Liver (tissue), 9 donors: Measurements from ENCODE around the gene ERP27. TPM values are rescaled to one million over a fixed set of nuclear protein-coding genes. Genes with fewer than 3 reads are reported as not detected.

Source experiments
- DNase-seq: peaks from one replicate; pipeline ENCODE4 v3.0.0-alpha.2; 2017; ENCODE audit warnings: low spot score
- H3K27ac ChIP-seq, 2 donors: one replicate each; pipeline ENCODE4 v1.7.0; 2013; ENCODE audit warnings: inconsistent platforms in 2 of 2, low read length in 2 of 2, control low read depth in 1 of 2, low read depth in 1 of 2, mild to moderate bottlenecking in 1 of 2
- H3K27me3 ChIP-seq, 4 donors: one replicate each; pipeline versions ENCODE4 v1.6.1 to v1.7.0; 2013; ENCODE audit warnings: low read length in 3 of 4, inconsistent platforms in 1 of 4, mild to moderate bottlenecking in 1 of 4, moderate library complexity in 1 of 4; ENCODE audit not compliant: control insufficient read depth in 4 of 4, insufficient read depth in 4 of 4
- H3K36me3 ChIP-seq, 4 donors: one replicate each; pipeline versions ENCODE4 v1.6.1 to v1.7.0; 2013; ENCODE audit warnings: low read length in 3 of 4, mild to moderate bottlenecking in 3 of 4, low read depth in 1 of 4, moderate library complexity in 1 of 4; ENCODE audit not compliant: control insufficient read depth in 4 of 4, insufficient read depth in 3 of 4
- H3K4me1 ChIP-seq, 4 donors: one replicate each; pipeline versions ENCODE4 v1.6.1 to v1.7.0; 2013; ENCODE audit warnings: low read length in 3 of 4, mild to moderate bottlenecking in 3 of 4, moderate library complexity in 1 of 4; ENCODE audit not compliant: control insufficient read depth in 4 of 4, insufficient read depth in 4 of 4
- H3K4me3 ChIP-seq, 3 donors: one replicate each; pipeline versions ENCODE4 v1.6.1 to v1.7.0; 2013; ENCODE audit warnings: low read length in 3 of 3, control low read depth in 1 of 3, low read depth in 1 of 3, mild to moderate bottlenecking in 1 of 3
- H3K9ac ChIP-seq, 2 donors: one replicate each; pipeline ENCODE4 v1.7.0; 2013; ENCODE audit warnings: low read length in 2 of 2, mild to moderate bottlenecking in 2 of 2, moderate library complexity in 2 of 2, control low read depth in 1 of 2, low read depth in 1 of 2
- H3K9me3 ChIP-seq, 4 donors: one replicate each; pipeline versions ENCODE4 v1.6.1 to v1.7.0; 2013; ENCODE audit warnings: low read length in 3 of 4; ENCODE audit not compliant: control insufficient read depth in 4 of 4
- FOXA1 ChIP-seq: IDR thresholded peaks from 2 replicates; pipeline ENCODE4 v1.6.1; 2016; ENCODE audit warnings: antibody characterized with exemption
- FOXA2 ChIP-seq: IDR thresholded peaks from 2 replicates; pipeline ENCODE4 v1.6.1; 2016; ENCODE audit warnings: antibody characterized with exemption
- GABPA ChIP-seq, 2 donors: IDR thresholded peaks in 1 of 2; conservative IDR thresholded peaks in 1 of 2; 2 replicates each; pipeline ENCODE4 v1.6.1; 2016; ENCODE audit warnings: antibody characterized with exemption in 2 of 2, mild to moderate bottlenecking in 1 of 2, moderate library complexity in 1 of 2
- HNF4A ChIP-seq, 2 donors: conservative IDR thresholded peaks; 2 replicates each; pipeline ENCODE4 v1.6.1; 2016; ENCODE audit warnings: antibody characterized with exemption in 2 of 2, mild to moderate bottlenecking in 2 of 2
- HNF4G ChIP-seq: IDR thresholded peaks from 2 replicates; pipeline ENCODE4 v1.6.1; 2016; ENCODE audit warnings: antibody characterized with exemption
- JUND ChIP-seq, 2 donors: IDR thresholded peaks; 2 replicates each; pipeline ENCODE4 v1.6.1; 2016; ENCODE audit warnings: antibody characterized with exemption in 2 of 2
- RAD21 ChIP-seq, 2 donors: IDR thresholded peaks; 2 replicates each; pipeline ENCODE4 v1.6.1; 2016; ENCODE audit warnings: antibody characterized with exemption in 2 of 2, mild to moderate bottlenecking in 2 of 2
- YY1 ChIP-seq: IDR thresholded peaks from 2 replicates; pipeline ENCODE4 v1.6.1; 2016; ENCODE audit warnings: antibody characterized with exemption, mild to moderate bottlenecking
- WGBS: extraction: QIAGEN DNeasy Blood & Tissue Kit; methylation state at CpG from one replicate; pipeline ENCODE4 v1.1.7; 2013; 5-methylcytosine and 5-hydroxymethylcytosine counted together
- polyA plus RNA-seq, 2 donors: library from polyadenylated mRNA; stranded (reverse) in 1 of 2; unstranded in 1 of 2; fragments of 200-250 nt in 1 of 2; fragments of >200 nt in 1 of 2; fragmentation: Nextera tagmentation in 1 of 2; extraction: Ambion mirVana in 1 of 2; gene quantifications; one replicate each; pipeline versions ENCODE4 v1.2.1 to v1.2.3, GENCODE V29; 2013 to 2015
- total RNA-seq, 2 donors: library from RNA; depleted of rRNA; stranded (reverse); fragments of >200 nt; gene quantifications; one replicate each; pipeline ENCODE4 v1.2.3, GENCODE V29; 2014
- TF ChIP-seq, protein P1 (sequence below): IDR thresholded peaks from 2 replicates; pipeline ENCODE4 v1.6.1; 2016; ENCODE audit warnings: antibody characterized with exemption
- TF ChIP-seq, protein P2 (sequence below): IDR thresholded peaks from 2 replicates; pipeline ENCODE4 v1.6.1; 2016; ENCODE audit warnings: antibody characterized with exemption, mild to moderate bottlenecking
- TF ChIP-seq, protein P3 (sequence below): fragments of 150-350 bp; IDR thresholded peaks from 2 replicates; pipeline ENCODE4 v1.5.1; 2017; ENCODE audit warnings: improper control_type of control experiment, low read depth, low read length; ENCODE audit not compliant: missing input control
- donor health status: healthy.
- donor health status: healthy.
- donor health status: healthy.
- donor health status: healthy.
- donor health status: healthy.

ERP27 gene
- total and polyA plus RNA-seq, 4 donors: 0.14 to 5.8 (median 0.51) TPM

DNA sequence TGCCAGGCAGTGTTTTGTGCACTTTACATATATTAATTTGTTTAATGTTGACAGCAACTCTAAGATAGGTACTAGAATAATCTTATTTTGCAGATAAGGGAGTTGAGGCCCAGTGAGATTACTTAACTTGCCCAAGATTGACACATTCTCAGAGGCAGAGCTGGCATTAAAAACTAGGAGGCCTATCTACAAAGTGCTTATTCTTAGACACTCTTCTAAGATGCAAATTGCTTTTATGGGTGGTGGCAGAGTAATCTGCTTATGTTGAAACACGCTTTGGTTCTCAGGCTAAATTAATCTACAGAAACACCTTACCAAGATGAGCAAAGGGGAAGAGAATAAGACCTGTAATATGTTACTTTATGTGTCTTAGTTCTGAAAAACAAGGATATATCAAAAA, 59.8 kb downstream of the ERP27 start:
- no peaks in the 10 kb centered on the region for H3K9me3 ChIP-seq
- H3K9ac ChIP-seq: no peak overlapping the region
- no peak overlapping the region for H3K27ac ChIP-seq
- 89% methylated on average over 1 of the region's 1 CpG for WGBS
- TF ChIP-seq HNF4A (conservative IDR thresholded peaks at IDR 0.05): no peak
- H3K27me3 ChIP-seq: no peaks in the 10 kb centered on the region
- no peaks in the 10 kb centered on the region for H3K36me3 ChIP-seq
- DNase-seq: no peak
- no peaks in the 10 kb centered on the region for H3K4me1 ChIP-seq
- no peak overlapping the region for H3K4me3 ChIP-seq

DNA sequence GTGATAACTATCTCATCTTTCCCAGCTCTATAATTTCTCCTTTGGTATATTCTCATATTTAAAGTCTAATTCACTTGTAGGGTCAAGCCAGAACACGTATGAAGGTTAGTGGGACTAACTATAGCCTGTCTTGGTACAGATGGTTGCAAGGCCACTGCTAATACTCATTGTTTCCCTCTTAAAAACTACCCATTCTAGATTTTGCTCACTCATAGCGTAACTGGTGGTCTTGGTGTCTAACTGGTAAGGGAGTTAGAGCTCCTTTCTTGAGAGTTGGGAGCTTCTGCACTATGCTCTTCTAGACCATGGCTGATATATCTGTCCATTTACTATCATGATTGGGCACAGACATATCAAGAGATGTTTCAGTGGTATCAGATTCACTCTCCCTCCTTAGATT, 61.5 kb downstream of the ERP27 start:
- 71% methylated on average over 2 of the region's 2 CpGs for WGBS
- no peaks in the 10 kb centered on the region for H3K36me3 ChIP-seq
- H3K9ac ChIP-seq: no peak overlapping the region
- H3K27ac ChIP-seq: no peak overlapping the region
- H3K4me1 ChIP-seq: no peaks in the 10 kb centered on the region
- H3K9me3 ChIP-seq: no peaks in the 10 kb centered on the region
- no peak overlapping the region for H3K4me3 ChIP-seq
- no peak for DNase-seq
- H3K27me3 ChIP-seq: no peaks in the 10 kb centered on the region
- TF ChIP-seq RAD21 (IDR thresholded peaks at IDR 0.05): no peak
- TF ChIP-seq HNF4G: no peak
- TF ChIP-seq, protein P1, sequence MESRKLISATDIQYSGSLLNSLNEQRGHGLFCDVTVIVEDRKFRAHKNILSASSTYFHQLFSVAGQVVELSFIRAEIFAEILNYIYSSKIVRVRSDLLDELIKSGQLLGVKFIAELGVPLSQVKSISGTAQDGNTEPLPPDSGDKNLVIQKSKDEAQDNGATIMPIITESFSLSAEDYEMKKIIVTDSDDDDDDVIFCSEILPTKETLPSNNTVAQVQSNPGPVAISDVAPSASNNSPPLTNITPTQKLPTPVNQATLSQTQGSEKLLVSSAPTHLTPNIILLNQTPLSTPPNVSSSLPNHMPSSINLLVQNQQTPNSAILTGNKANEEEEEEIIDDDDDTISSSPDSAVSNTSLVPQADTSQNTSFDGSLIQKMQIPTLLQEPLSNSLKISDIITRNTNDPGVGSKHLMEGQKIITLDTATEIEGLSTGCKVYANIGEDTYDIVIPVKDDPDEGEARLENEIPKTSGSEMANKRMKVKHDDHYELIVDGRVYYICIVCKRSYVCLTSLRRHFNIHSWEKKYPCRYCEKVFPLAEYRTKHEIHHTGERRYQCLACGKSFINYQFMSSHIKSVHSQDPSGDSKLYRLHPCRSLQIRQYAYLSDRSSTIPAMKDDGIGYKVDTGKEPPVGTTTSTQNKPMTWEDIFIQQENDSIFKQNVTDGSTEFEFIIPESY: no peak
- TF ChIP-seq YY1: no peak
- TF ChIP-seq, protein P2, sequence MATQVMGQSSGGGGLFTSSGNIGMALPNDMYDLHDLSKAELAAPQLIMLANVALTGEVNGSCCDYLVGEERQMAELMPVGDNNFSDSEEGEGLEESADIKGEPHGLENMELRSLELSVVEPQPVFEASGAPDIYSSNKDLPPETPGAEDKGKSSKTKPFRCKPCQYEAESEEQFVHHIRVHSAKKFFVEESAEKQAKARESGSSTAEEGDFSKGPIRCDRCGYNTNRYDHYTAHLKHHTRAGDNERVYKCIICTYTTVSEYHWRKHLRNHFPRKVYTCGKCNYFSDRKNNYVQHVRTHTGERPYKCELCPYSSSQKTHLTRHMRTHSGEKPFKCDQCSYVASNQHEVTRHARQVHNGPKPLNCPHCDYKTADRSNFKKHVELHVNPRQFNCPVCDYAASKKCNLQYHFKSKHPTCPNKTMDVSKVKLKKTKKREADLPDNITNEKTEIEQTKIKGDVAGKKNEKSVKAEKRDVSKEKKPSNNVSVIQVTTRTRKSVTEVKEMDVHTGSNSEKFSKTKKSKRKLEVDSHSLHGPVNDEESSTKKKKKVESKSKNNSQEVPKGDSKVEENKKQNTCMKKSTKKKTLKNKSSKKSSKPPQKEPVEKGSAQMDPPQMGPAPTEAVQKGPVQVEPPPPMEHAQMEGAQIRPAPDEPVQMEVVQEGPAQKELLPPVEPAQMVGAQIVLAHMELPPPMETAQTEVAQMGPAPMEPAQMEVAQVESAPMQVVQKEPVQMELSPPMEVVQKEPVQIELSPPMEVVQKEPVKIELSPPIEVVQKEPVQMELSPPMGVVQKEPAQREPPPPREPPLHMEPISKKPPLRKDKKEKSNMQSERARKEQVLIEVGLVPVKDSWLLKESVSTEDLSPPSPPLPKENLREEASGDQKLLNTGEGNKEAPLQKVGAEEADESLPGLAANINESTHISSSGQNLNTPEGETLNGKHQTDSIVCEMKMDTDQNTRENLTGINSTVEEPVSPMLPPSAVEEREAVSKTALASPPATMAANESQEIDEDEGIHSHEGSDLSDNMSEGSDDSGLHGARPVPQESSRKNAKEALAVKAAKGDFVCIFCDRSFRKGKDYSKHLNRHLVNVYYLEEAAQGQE: no peak

DNA sequence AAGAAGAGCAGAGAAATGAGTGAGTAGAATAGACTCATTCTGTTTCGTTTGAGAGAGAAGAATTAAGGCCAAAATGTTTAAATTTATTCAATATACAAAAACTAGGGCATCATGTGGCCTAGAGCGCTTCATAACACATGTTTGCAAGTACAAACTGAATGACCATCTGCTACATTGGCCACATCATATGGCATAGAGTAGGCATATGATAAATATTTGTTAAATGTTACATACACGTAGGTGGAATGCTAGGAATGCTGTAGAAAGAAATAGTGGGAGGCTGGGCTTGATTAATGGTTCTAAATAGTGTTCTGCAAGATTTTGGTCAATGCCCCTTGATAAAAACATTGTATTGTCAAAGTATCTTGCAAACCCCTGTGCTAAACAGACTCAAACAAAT, 63.5 kb downstream of the ERP27 start:
- no peaks in the 10 kb centered on the region for H3K36me3 ChIP-seq
- H3K9me3 ChIP-seq: no peaks in the 10 kb centered on the region
- no peaks in the 10 kb centered on the region for H3K4me1 ChIP-seq
- no peaks in the 10 kb centered on the region for H3K27me3 ChIP-seq
- no peak for DNase-seq
- TF ChIP-seq, protein P3, sequence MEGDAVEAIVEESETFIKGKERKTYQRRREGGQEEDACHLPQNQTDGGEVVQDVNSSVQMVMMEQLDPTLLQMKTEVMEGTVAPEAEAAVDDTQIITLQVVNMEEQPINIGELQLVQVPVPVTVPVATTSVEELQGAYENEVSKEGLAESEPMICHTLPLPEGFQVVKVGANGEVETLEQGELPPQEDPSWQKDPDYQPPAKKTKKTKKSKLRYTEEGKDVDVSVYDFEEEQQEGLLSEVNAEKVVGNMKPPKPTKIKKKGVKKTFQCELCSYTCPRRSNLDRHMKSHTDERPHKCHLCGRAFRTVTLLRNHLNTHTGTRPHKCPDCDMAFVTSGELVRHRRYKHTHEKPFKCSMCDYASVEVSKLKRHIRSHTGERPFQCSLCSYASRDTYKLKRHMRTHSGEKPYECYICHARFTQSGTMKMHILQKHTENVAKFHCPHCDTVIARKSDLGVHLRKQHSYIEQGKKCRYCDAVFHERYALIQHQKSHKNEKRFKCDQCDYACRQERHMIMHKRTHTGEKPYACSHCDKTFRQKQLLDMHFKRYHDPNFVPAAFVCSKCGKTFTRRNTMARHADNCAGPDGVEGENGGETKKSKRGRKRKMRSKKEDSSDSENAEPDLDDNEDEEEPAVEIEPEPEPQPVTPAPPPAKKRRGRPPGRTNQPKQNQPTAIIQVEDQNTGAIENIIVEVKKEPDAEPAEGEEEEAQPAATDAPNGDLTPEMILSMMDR: no peak
- TF ChIP-seq FOXA1 (no peak), RAD21 (IDR thresholded peaks at IDR 0.05) (no peak), GABPA (IDR thresholded peaks at IDR 0.05 in 1 of 2, conservative IDR thresholded peaks at IDR 0.05 in 1 of 2) (no peak), FOXA2 (no peak), JUND (IDR thresholded peaks at IDR 0.05) (no peak), HNF4G (no peak)
- TF ChIP-seq, protein P1: no peak
- H3K4me3 ChIP-seq: no peak overlapping the region
- H3K9ac ChIP-seq: no peak overlapping the region
- no peak overlapping the region for H3K27ac ChIP-seq
- 79% methylated on average over 3 of the region's 3 CpGs for WGBS
